Rectal smooth muscle tissue (tissue), 1 donor: ENCODE results near the gene CPNE5.
"Not testable (repeated sequence)": the region's sequence is repeated elsewhere in the genome, so short reads cannot be mapped to it uniquely, and the experiment has no call there.

Experiments used
- H3K27ac ChIP-seq: one replicate; pipeline ENCODE4 v1.7.0; 2013; ENCODE audit warnings: low read depth, low read length, inconsistent platforms
- H3K27me3 ChIP-seq: one replicate; pipeline ENCODE4 v1.7.0; 2013; ENCODE audit warnings: low read length; ENCODE audit not compliant: control insufficient read depth, insufficient read depth
- H3K36me3 ChIP-seq: one replicate; pipeline ENCODE4 v1.7.0; 2013; ENCODE audit warnings: low read length; ENCODE audit not compliant: control insufficient read depth, insufficient read depth
- H3K4me1 ChIP-seq: one replicate; pipeline ENCODE4 v1.7.0; 2013; ENCODE audit warnings: low read length; ENCODE audit not compliant: control insufficient read depth, insufficient read depth
- H3K4me3 ChIP-seq: one replicate; pipeline ENCODE4 v1.7.0; 2013; ENCODE audit warnings: low read length
- H3K9ac ChIP-seq: one replicate; pipeline ENCODE4 v1.7.0; 2013; ENCODE audit warnings: low read length

CPNE5 gene

DNA sequence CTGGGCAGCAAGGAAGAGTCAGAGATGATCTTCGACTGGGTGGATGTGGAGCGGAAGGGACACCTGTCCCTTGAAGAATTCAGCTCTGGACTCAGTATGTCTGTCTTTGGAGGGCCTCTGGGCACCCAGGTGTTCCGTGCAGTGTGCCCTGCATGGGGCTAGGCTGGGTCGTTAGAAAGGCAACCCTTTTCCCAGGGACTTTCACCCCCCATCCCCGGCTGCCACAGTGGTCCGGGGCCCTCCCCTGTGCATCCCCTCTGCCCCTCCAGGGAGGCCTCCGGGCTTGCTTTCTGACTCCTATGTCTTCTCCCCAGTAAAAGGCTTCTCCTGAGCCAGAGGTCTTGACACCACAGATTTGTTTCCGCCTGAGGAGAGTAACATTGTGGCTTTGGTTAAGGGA is 125.4 kb downstream of the CPNE5 start:
- no peak overlapping the region for H3K9ac ChIP-seq

DNA sequence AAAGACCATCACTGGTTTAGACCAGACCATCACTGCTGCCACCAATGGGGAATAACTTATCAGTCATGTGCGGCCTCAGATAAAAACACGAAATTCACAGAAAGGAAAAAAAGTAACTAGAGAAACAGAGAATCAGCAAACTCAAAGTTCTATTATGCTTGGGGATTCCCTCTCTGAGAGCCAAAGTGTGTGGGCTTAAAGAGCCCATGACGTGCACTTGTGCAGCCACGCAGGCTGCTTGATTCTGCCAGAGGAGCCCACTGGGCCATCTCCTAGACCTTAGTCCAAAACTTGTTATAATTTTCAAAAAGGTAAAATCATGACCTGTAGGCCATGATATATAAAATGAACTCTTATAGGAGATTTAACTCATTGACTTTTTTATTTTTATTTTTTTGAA is 126.4 kb downstream of the CPNE5 start:
- no peaks in the 10 kb centered on the region for H3K4me1 ChIP-seq
- H3K27ac ChIP-seq: no peak overlapping the region
- H3K9ac ChIP-seq: no peak overlapping the region
- H3K27me3 ChIP-seq: no peaks in the 10 kb centered on the region
- no peaks in the 10 kb centered on the region for H3K36me3 ChIP-seq
- H3K4me3 ChIP-seq: no peak overlapping the region

More for the DNA sequence above, 125.4 kb downstream of the CPNE5 start:
- H3K36me3 ChIP-seq: no peaks in the 10 kb centered on the region
- peaks cover 2% of the 10 kb centered on the region for H3K27me3 ChIP-seq
- no peaks in the 10 kb centered on the region for H3K4me1 ChIP-seq
- no peak overlapping the region for H3K27ac ChIP-seq
- H3K4me3 ChIP-seq: no peak overlapping the region

DNA sequence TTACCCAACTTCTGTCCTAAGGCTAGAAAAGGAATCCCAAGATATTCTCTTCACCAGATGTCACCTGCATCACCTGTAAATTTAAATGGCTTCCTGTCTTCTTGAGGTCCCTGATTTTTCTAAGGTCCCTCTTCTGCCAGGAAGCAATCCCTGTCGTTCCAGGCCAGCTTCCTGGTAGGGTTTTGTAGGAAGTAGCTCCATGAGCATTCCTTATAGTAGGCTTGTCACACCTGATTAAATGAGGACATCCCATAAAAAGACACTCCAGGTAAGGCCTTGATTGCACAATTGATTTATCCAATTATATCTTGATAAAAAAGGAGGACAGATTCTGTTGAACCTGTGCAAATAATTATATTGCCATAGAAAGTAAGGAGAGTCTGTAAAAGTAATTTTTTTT is 132.9 kb downstream of the CPNE5 start:
- no peak overlapping the region for H3K27ac ChIP-seq
- no peaks in the 10 kb centered on the region for H3K4me1 ChIP-seq
- no peak overlapping the region for H3K9ac ChIP-seq
- H3K27me3 ChIP-seq: no peaks in the 10 kb centered on the region
- no peaks in the 10 kb centered on the region for H3K36me3 ChIP-seq
- H3K4me3 ChIP-seq: no peak overlapping the region

DNA sequence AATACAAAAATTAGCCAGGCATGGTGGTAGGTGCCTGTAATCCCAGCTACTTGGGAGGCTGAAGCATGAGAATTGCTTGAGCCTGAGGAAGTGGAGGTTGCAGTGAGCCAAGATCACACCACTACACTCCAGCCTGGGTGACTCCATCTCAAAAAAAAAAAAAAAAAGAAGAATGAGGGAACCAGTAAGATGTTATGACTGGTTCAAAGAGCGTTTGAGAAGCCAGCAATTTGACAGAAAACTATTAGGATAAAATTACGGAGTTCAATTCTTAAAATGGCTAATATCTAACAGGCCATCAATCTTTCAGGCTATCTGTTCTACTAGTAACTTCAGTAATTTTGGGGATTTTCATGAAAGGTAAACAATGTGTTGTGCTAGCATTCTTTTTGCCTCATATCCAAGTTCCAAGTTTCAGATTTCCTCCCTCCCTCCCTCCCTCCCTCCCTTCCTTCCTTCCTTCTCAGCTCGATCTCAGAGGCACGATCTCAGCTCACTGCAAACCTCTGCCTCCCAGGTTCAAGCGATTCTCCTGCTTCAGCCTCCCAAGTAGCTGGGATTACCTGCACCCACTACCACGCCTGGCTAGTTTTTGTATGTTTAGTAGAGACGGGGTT is 134.2 kb downstream of the CPNE5 start:
- not testable (repeated sequence) for H3K27me3 ChIP-seq, H3K9ac ChIP-seq, H3K4me3 ChIP-seq, H3K36me3 ChIP-seq, H3K27ac ChIP-seq, H3K4me1 ChIP-seq

DNA sequence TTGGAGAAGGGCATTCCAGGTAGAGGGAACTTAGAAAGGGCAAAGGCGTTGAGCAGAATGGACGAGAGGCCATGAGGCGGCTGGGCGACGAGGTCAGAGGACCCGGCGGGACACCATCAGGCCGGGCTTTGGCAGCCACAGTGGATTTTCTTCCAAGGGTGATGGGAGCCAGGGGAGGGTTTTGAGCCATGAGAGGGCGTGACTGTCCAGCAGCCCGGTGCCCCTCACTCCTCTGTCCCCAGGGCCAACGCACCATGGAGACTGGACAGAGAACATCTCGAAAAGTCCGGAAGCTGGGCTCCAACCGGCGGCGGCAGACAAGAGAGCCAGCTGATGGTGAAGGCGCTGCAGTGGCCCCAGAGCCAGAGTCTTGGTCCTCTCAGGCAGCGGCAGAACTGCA is 135.3 kb downstream of the CPNE5 start:
- Histone ChIP-seq H3K27me3 (no peaks in the 10 kb centered on the region), H3K4me1 (no peaks in the 10 kb centered on the region), H3K9ac (no peak overlapping the region), H3K4me3 (no peak overlapping the region), H3K27ac (no peak overlapping the region), H3K36me3 (no peaks in the 10 kb centered on the region)

DNA sequence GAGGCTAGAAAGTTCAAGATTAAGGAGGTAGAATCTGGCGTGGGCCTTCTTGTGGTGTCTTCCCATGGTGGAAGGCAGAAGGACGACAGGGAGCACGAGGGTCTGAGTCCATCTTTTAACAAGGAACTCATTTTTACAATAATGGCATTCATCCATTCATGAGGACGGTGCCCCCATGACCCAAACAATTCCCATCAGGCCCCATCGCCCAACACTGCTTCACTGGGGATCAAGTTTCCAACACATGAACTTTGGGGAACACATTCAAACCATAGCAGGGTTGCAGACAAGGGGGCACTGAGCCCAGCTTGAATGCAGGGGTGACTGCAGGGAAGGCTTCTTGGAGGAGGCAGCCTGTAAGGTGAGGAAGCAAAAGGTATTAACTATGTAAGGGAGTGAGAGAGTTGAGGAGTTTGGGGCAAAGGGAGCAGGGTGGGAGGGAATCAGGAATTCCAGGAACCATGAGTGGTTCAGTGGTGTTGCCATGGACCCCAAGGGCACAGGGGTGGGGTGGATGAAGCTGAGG is 136.1 kb downstream of the CPNE5 start:
- Histone ChIP-seq H3K27ac (no peak overlapping the region), H3K9ac (no peak overlapping the region), H3K36me3 (no peaks in the 10 kb centered on the region), H3K4me1 (no peaks in the 10 kb centered on the region), H3K4me3 (no peak overlapping the region), H3K27me3 (no peaks in the 10 kb centered on the region)

- Histone ChIP-seq H3K4me3 (no peak overlapping the region), H3K36me3 (no peaks in the 10 kb centered on the region), H3K27me3 (no peaks in the 10 kb centered on the region), H3K9ac (no peak overlapping the region), H3K4me1 (no peaks in the 10 kb centered on the region), H3K27ac (no peak overlapping the region)
These were observed 136.6 kb downstream of the CPNE5 start for GRCh38 chr6:36702656-36703055.

- Histone ChIP-seq H3K36me3 (no peaks in the 10 kb centered on the region), H3K9ac (no peak overlapping the region), H3K27me3 (no peaks in the 10 kb centered on the region), H3K27ac (no peak overlapping the region), H3K4me1 (no peaks in the 10 kb centered on the region), H3K4me3 (no peak overlapping the region)
These were observed 137.7 kb downstream of the CPNE5 start for GRCh38 chr6:36701401-36701991.

DNA sequence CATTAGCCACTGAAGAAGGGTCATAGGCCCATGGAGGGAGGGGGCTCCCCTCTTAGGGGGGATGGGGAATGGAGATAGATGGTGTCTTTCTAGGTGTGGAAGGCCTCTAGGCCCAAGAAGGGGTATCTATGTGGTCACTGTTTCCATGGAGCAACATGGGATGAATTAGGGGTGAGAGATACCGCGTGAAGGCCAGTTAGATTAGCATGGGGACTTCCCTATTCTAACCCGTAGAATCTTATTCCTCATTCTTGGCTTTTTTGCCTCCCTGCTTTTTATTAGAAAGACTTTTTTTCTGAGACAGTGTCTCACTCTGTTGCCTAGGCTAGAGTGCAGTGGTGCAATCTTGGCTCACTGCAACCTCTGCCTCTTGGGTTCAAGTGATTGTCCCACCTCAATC is 138.4 kb downstream of the CPNE5 start:
- no peak overlapping the region for H3K4me3 ChIP-seq
- H3K4me1 ChIP-seq: no peaks in the 10 kb centered on the region
- no peaks in the 10 kb centered on the region for H3K36me3 ChIP-seq
- H3K27me3 ChIP-seq: no peaks in the 10 kb centered on the region
- no peak overlapping the region for H3K9ac ChIP-seq
- H3K27ac ChIP-seq: no peak overlapping the region

GRCh38 chr6:36700071-36700812 is 139.0 kb downstream of the CPNE5 start:
- no peak overlapping the region for H3K9ac ChIP-seq
- no peaks in the 10 kb centered on the region for H3K4me1 ChIP-seq
- H3K4me3 ChIP-seq: no peak overlapping the region
- H3K36me3 ChIP-seq: no peaks in the 10 kb centered on the region
- no peak overlapping the region for H3K27ac ChIP-seq
- H3K27me3 ChIP-seq: no peaks in the 10 kb centered on the region

DNA sequence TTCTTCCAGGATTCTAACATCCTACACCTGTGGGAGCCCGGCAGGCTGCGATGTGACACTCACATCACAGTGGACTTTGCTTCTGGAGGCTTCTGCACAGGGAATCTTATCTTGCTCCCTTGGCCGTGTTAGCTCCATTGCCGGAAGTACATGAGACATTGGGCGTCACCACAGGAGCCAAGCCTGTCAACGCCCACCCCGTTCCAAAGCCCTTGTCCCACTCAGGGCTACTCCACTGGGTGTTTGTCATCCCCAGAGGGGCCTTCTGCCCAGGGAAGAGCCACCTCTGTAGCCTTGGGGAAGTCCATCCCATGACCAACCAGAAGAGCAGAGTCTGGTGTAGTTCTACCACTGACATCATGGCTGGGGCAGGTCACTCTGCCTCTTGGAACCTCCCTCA is 139.9 kb downstream of the CPNE5 start:
- Histone ChIP-seq H3K9ac (no peak overlapping the region), H3K4me3 (no peak overlapping the region), H3K36me3 (no peaks in the 10 kb centered on the region), H3K27ac (no peak overlapping the region), H3K27me3 (no peaks in the 10 kb centered on the region), H3K4me1 (no peaks in the 10 kb centered on the region)

DNA sequence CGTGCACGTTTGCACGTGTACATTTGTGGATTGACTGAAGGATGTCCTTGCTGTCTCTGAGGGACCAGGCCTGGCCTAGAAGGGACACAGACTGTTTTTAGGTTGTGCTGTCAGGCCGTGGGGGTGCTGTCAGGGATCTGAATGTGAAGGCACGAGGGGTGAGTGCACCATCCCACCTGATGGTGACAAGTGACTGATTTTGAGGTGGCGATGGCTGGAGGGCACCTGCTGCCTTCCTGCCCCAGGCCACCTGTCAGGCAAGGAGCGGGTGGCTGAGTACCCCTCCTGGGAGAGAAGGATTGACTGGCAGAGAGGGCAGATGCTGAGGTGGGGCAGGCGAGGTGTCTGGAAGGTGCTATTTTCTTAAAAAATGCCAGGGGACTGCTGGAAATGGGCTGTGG is 140.4 kb downstream of the CPNE5 start:
- H3K27me3 ChIP-seq: no peaks in the 10 kb centered on the region
- H3K9ac ChIP-seq: no peak overlapping the region
- H3K36me3 ChIP-seq: no peaks in the 10 kb centered on the region
- no peak overlapping the region for H3K27ac ChIP-seq
- no peak overlapping the region for H3K4me3 ChIP-seq
- no peaks in the 10 kb centered on the region for H3K4me1 ChIP-seq
